ENCODE measurements around the gene SSC5D. TPM values are rescaled to one million over a fixed set of nuclear protein-coding genes. Genes with fewer than 3 reads are reported as not detected.

SSC5D gene
- total RNA-seq, 4 donors from 2014 or later: 5.0 to 50.8 (median 36.0) TPM

- peaks cover 5 to 32% of the 10 kb centered on the region in 2 donors for H3K4me1 ChIP-seq
- intact Hi-C loops (cut with DNase I; ENCODE audit: low total_unique reads): no loop called here
- no peaks in the 10 kb centered on the region for H3K27me3 ChIP-seq
- H3K4me3 ChIP-seq: peak overlapping the region; percentile 42 to 58
- peak in 1 of 2 donors; percentile 40 for DNase-seq
- peak overlapping the region; percentile 96 to 99 for H3K27ac ChIP-seq
- no peaks in the 10 kb centered on the region for H3K36me3 ChIP-seq
- no peaks in the 10 kb centered on the region for H3K9me3 ChIP-seq
- TF ChIP-seq CTCF (IDR thresholded peaks at IDR 0.05) (no peak), POLR2A (IDR thresholded peaks at IDR 0.05) (no peak)
These were observed 2.7 kb upstream of the SSC5D start for GRCh38 chr19:55485439-55486011.

- TF ChIP-seq POLR2A (IDR thresholded peaks at IDR 0.05) (no peak), CTCF (IDR thresholded peaks at IDR 0.05) (peak in 3 of 4 experiments; percentile 16 to 51 (median 24))
- DNase-seq: peak; percentile 45 to 67
- H3K27me3 ChIP-seq: no peaks in the 10 kb centered on the region
- H3K4me1 ChIP-seq: peaks cover 5 to 32% of the 10 kb centered on the region in 2 donors
- intact Hi-C loops (cut with DNase I; ENCODE audit: low total_unique reads): no loop called here
- H3K4me3 ChIP-seq: peak overlapping the region in 1 of 2 donors; percentile 4
- peak overlapping the region; percentile 96 to 99 for H3K27ac ChIP-seq
- H3K36me3 ChIP-seq: no peaks in the 10 kb centered on the region
- H3K9me3 ChIP-seq: no peaks in the 10 kb centered on the region
These were observed 1.9 kb upstream of the SSC5D start for GRCh38 chr19:55486043-55486970.

GRCh38 chr19:55486971-55487923 is 989 bp upstream of the SSC5D start:
- TF ChIP-seq POLR2A (IDR thresholded peaks at IDR 0.05): peak; percentile 54 to 58
- TF ChIP-seq CTCF (IDR thresholded peaks at IDR 0.05): no peak
- Histone ChIP-seq H3K9me3 (no peaks in the 10 kb centered on the region), H3K27ac (peak overlapping the region; percentile 96 to 99), H3K4me1 (peaks cover 13 to 31% of the 10 kb centered on the region in 2 donors), H3K27me3 (no peaks in the 10 kb centered on the region), H3K36me3 (no peaks in the 10 kb centered on the region), H3K4me3 (no peak overlapping the region)
- intact Hi-C loops (cut with DNase I; ENCODE audit: low total_unique reads): no loop called here
- peak; percentile 93 to 94 for DNase-seq

GRCh38 chr19:55488986-55489710 is 912 bp downstream of the SSC5D start:
- H3K9me3 ChIP-seq: no peaks in the 10 kb centered on the region
- no peak for TF ChIP-seq CTCF (IDR thresholded peaks at IDR 0.05)
- TF ChIP-seq POLR2A (IDR thresholded peaks at IDR 0.05): no peak
- intact Hi-C loops (cut with DNase I; ENCODE audit: low total_unique reads): no loop called here
- peaks cover 13 to 26% of the 10 kb centered on the region in 2 donors for H3K4me1 ChIP-seq
- DNase-seq: peak; percentile 65 to 66
- H3K27me3 ChIP-seq: no peaks in the 10 kb centered on the region
- H3K27ac ChIP-seq: peak overlapping the region; percentile 96 to 99
- no peaks in the 10 kb centered on the region for H3K36me3 ChIP-seq
- no peak overlapping the region for H3K4me3 ChIP-seq

All from uterus (tissue), 4 donors.